ENCODE results near the gene CHRNA4.

Gene CHRNA4

GRCh38 chr20:63401384-63402110 is 40.4 kb upstream of the CHRNA4 start:
- no peak for DNase-seq (ENCODE audit: low read depth)
- no peak overlapping the region for H3K4me3 ChIP-seq (ENCODE audit: low read length)
- TF ChIP-seq, protein P1, sequence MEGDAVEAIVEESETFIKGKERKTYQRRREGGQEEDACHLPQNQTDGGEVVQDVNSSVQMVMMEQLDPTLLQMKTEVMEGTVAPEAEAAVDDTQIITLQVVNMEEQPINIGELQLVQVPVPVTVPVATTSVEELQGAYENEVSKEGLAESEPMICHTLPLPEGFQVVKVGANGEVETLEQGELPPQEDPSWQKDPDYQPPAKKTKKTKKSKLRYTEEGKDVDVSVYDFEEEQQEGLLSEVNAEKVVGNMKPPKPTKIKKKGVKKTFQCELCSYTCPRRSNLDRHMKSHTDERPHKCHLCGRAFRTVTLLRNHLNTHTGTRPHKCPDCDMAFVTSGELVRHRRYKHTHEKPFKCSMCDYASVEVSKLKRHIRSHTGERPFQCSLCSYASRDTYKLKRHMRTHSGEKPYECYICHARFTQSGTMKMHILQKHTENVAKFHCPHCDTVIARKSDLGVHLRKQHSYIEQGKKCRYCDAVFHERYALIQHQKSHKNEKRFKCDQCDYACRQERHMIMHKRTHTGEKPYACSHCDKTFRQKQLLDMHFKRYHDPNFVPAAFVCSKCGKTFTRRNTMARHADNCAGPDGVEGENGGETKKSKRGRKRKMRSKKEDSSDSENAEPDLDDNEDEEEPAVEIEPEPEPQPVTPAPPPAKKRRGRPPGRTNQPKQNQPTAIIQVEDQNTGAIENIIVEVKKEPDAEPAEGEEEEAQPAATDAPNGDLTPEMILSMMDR (conservative IDR thresholded peaks at IDR 0.05; ENCODE audit: low read depth, low read length): no peak

- H3K4me3 ChIP-seq (ENCODE audit: low read length): no peak overlapping the region
- TF ChIP-seq, protein P1 (conservative IDR thresholded peaks at IDR 0.05; ENCODE audit: low read depth, low read length): no peak
- DNase-seq (ENCODE audit: low read depth): no peak
Observed at GRCh38 chr20:63400486-63401210, 39.5 kb upstream of the CHRNA4 start.

DNA sequence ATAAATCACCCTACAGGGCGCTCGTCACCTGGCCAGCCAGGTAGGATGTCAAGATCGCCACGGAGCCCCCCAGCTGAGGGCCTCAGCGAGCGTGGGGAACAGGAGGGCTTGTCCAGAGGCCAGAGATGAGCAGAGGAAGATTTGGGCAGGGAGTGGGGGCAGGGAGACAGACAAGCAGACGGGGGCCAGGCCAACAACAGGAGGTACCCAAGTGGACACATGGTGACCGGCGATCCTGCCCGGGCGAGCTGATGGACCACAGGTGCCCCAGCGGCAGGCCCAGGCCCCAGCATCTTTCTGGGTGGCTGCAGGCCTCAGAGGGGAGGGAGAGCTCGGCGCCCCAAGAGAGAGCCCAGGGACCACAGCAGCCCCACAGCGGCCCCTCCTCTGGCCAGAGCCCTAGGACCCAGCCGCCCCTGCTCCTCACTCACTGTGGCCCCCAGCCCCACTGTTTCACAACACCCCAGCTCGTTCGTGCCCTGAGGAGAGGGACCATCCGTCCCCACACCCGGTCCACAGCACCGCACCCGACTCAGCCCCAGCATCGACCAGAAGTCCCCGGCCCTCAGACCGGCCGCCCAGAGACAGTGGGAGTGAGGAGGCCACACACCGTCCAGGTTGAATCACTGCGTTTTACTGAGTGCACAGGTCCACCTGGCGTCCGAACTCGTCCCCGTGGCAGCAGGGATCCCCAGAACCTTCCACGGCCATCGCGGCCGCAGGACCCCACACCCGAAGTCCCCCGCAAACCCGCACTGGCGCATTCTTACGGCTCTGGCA is 38.6 kb upstream of the CHRNA4 start:
- no peak overlapping the region for H3K4me3 ChIP-seq (ENCODE audit: low read length)
- no peak for DNase-seq (ENCODE audit: low read depth)
- TF ChIP-seq, protein P1 (conservative IDR thresholded peaks at IDR 0.05; ENCODE audit: low read depth, low read length): no peak

GRCh38 chr20:63398744-63399514 is 37.8 kb upstream of the CHRNA4 start:
- no peak for DNase-seq (ENCODE audit: low read depth)
- TF ChIP-seq, protein P1 (conservative IDR thresholded peaks at IDR 0.05; ENCODE audit: low read depth, low read length): no peak
- H3K4me3 ChIP-seq (ENCODE audit: low read length): no peak overlapping the region

- no peak overlapping the region for H3K4me3 ChIP-seq (ENCODE audit: low read length)
- TF ChIP-seq, protein P1 (conservative IDR thresholded peaks at IDR 0.05; ENCODE audit: low read depth, low read length): no peak
- DNase-seq (ENCODE audit: low read depth): no peak
Observed at GRCh38 chr20:63397946-63398450, 36.8 kb upstream of the CHRNA4 start.

GRCh38 chr20:63397155-63397843 is 36.1 kb upstream of the CHRNA4 start:
- TF ChIP-seq, protein P1 (conservative IDR thresholded peaks at IDR 0.05; ENCODE audit: low read depth, low read length): no peak
- no peak overlapping the region for H3K4me3 ChIP-seq (ENCODE audit: low read length)
- DNase-seq (ENCODE audit: low read depth): no peak
